Measurements from ENCODE around the gene MKS1. TPM values are rescaled to one million over a fixed set of nuclear protein-coding genes. Genes with fewer than 3 reads are reported as not detected.

MKS1 gene
- total RNA-seq, 1 experiment from 2014 or later = 28.6 TPM

DNA sequence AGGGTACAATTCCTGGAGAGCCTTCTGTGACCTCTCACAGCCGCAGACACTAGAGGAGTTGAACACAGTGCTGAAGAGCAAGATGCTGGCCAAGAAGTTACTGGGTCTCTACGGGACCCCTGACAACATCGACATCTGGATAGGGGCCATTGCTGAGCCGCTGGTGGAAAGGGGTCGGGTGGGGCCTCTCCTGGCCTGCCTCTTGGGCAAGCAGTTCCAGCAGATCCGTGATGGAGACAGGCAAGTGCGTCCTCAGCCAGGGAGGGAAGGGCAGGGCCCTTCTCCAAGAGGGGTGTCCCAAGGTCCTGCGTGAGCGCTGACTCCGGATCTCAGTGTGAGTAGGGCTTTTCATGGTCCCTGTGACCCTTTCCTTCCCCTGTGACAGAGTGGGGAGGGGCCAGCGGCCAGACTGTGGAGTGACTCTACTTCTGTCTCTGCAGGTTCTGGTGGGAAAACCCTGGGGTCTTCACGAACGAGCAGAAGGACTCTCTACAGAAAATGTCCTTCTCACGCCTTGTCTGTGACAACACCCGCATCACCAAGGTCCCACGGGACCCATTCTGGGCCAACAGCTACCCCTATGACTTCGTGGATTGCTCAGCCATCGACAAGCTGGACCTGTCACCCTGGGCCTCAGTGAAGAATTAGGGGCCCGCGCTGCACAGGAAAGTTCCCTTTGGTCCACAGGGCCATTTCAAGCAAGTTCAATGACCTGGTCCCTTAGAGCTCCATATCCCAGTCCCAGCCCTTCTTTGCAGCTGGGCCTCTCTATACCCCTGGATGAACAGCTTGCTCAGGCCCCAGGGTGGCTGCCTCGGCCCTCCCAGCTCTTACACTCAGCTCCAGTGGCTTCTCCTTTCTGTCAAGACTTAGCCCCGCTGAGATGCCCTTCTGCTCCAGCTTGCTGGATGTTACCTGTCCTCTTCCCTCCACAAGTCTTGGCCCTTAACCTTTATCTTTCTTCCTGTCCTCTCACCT lies 48.6 kb upstream of the MKS1 start:
- no peaks in the 10 kb centered on the region for H3K4me1 ChIP-seq
- no peaks in the 10 kb centered on the region for H3K36me3 Mint-ChIP-seq (ENCODE audit: insufficient read depth, unreplicated experiment)
- peaks cover 2% of the 10 kb centered on the region; the same call in 1 of the 2 replicates for H3K27me3 ChIP-seq (replicated peaks; ENCODE audit: control insufficient read depth, insufficient read depth, low read length)
- H3K4me3 ChIP-seq (ENCODE audit: low read depth, low read length) = no peak overlapping the region
- TF ChIP-seq CTCF (IDR thresholded peaks at IDR 0.05; ENCODE audit: insufficient read depth in 1 of 2, low read depth in 1 of 2, low read length in 1 of 2, severe bottlenecking in 1 of 2, unreplicated experiment in 1 of 2) = no peak
- no peaks in the 10 kb centered on the region for H3K36me3 ChIP-seq (ENCODE audit: control insufficient read depth, insufficient read depth, low read length)
- no peaks in the 10 kb centered on the region for H3K9me3 ChIP-seq
- no peak overlapping the region for H3K27ac Mint-ChIP-seq (ENCODE audit: unreplicated experiment)
- intact Hi-C loops (cut with micrococcal nuclease; ENCODE audit: unreplicated experiment) = no loop called here
- DNase-seq = peak in 1 of 2 experiments; percentile 22
- no peak overlapping the region for H3K4me3 Mint-ChIP-seq (ENCODE audit: unreplicated experiment)
- BruUV-seq (replicated peaks) = no TSS peak
- no peaks in the 10 kb centered on the region for H3K9me3 Mint-ChIP-seq (ENCODE audit: unreplicated experiment)
- no peaks in the 10 kb centered on the region for H3K4me1 Mint-ChIP-seq (ENCODE audit: low read depth, unreplicated experiment)
- ChIA-PET CTCF (interaction anchor here (0.6 kb wide), 1 partner anchor 8 kb away, joined by 3 read pairs; no protein-coding TSS in a partner anchor), POLR2A (no interaction called here)
- peaks cover 24% of the 10 kb centered on the region for H3K27me3 Mint-ChIP-seq (ENCODE audit: insufficient read depth, unreplicated experiment)

- ChIA-PET CTCF (no interaction called here), POLR2A (interaction anchor here (1.1 kb wide), 1 partner anchor 366 kb away, joined by 3 read pairs; no protein-coding TSS in a partner anchor)
- BruUV-seq (replicated peaks) = no TSS peak
- Histone ChIP-seq H3K4me1 (no peaks in the 10 kb centered on the region), H3K27me3 (replicated peaks; ENCODE audit: control insufficient read depth, insufficient read depth, low read length) (peaks cover 2% of the 10 kb centered on the region; the same call in 1 of the 2 replicates), H3K36me3 (ENCODE audit: control insufficient read depth, insufficient read depth, low read length) (no peaks in the 10 kb centered on the region), H3K9me3 (no peaks in the 10 kb centered on the region), H3K4me3 (ENCODE audit: low read depth, low read length) (no peak overlapping the region)
- Mint-ChIP-seq H3K27ac (ENCODE audit: unreplicated experiment) (no peak overlapping the region), H3K9me3 (ENCODE audit: unreplicated experiment) (no peaks in the 10 kb centered on the region), H3K4me3 (ENCODE audit: unreplicated experiment) (no peak overlapping the region), H3K36me3 (ENCODE audit: insufficient read depth, unreplicated experiment) (no peaks in the 10 kb centered on the region), H3K4me1 (ENCODE audit: low read depth, unreplicated experiment) (no peaks in the 10 kb centered on the region), H3K27me3 (ENCODE audit: insufficient read depth, unreplicated experiment) (peaks cover 33% of the 10 kb centered on the region)
- intact Hi-C loops (cut with micrococcal nuclease; ENCODE audit: unreplicated experiment) = no loop called here
- DNase-seq = no peak
- TF ChIP-seq CTCF (IDR thresholded peaks at IDR 0.05; ENCODE audit: insufficient read depth in 1 of 2, low read depth in 1 of 2, low read length in 1 of 2, severe bottlenecking in 1 of 2, unreplicated experiment in 1 of 2) = no peak
These were observed 47.1 kb upstream of the MKS1 start for GRCh38 chr17:58265902-58266875.

GRCh38 chr17:58265271-58265670 lies 46.2 kb upstream of the MKS1 start:
- no peak for DNase-seq
- no TSS peak for BruUV-seq (replicated peaks)
- POLR2A ChIA-PET = interaction anchor here (0.6 to 1.1 kb wide), 2 partner anchors 71 to 367 kb away, joined by 3 to 5 read pairs; no protein-coding TSS in a partner anchor
- intact Hi-C loops (cut with micrococcal nuclease; ENCODE audit: unreplicated experiment) = no loop called here
- no peaks in the 10 kb centered on the region for H3K36me3 ChIP-seq (ENCODE audit: control insufficient read depth, insufficient read depth, low read length)
- no peak overlapping the region for H3K4me3 Mint-ChIP-seq (ENCODE audit: unreplicated experiment)
- peaks cover 40% of the 10 kb centered on the region for H3K27me3 Mint-ChIP-seq (ENCODE audit: insufficient read depth, unreplicated experiment)
- no peak for TF ChIP-seq CTCF (IDR thresholded peaks at IDR 0.05; ENCODE audit: insufficient read depth in 1 of 2, low read depth in 1 of 2, low read length in 1 of 2, severe bottlenecking in 1 of 2, unreplicated experiment in 1 of 2)
- no peaks in the 10 kb centered on the region for H3K9me3 ChIP-seq
- H3K27me3 ChIP-seq (replicated peaks; ENCODE audit: control insufficient read depth, insufficient read depth, low read length) = peaks cover 2% of the 10 kb centered on the region; the same call in 1 of the 2 replicates
- no peaks in the 10 kb centered on the region for H3K4me1 ChIP-seq
- H3K27ac Mint-ChIP-seq (ENCODE audit: unreplicated experiment) = no peak overlapping the region
- H3K9me3 Mint-ChIP-seq (ENCODE audit: unreplicated experiment) = no peaks in the 10 kb centered on the region
- CTCF ChIA-PET = no interaction called here
- no peaks in the 10 kb centered on the region for H3K4me1 Mint-ChIP-seq (ENCODE audit: low read depth, unreplicated experiment)
- H3K4me3 ChIP-seq (ENCODE audit: low read depth, low read length) = no peak overlapping the region
- no peaks in the 10 kb centered on the region for H3K36me3 Mint-ChIP-seq (ENCODE audit: insufficient read depth, unreplicated experiment)
